ENCODE measurements around the gene NUDC. TPM values are rescaled to one million over a fixed set of nuclear protein-coding genes. Genes with fewer than 3 reads are reported as not detected.
A peak's percentile ranks its signal among the peaks of the same experiment; 100 is the strongest.

Gene NUDC
- total and polyA plus RNA-seq, 2 of the 13 experiments (the other 11 are each of a cell fraction or from before 2014, with no cell fraction given) = 34.7 to 104 TPM

GRCh38 chr1:26921540-26922430 is at the start of gene NUDC (continued):
- TF ChIP-seq, protein P1, sequence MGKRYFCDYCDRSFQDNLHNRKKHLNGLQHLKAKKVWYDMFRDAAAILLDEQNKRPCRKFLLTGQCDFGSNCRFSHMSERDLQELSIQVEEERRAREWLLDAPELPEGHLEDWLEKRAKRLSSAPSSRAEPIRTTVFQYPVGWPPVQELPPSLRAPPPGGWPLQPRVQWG (CRISPR knock-in tag; IDR thresholded peaks at IDR 0.05; ENCODE audit: borderline replicate concordance, low read depth) = no peak
- no peak for TF ChIP-seq THYN1 (CRISPR knock-in tag; IDR thresholded peaks at IDR 0.05; ENCODE audit: borderline replicate concordance, low read depth)
- TF ChIP-seq ZZZ3 (CRISPR knock-in tag; IDR thresholded peaks at IDR 0.05; ENCODE audit: borderline replicate concordance) = peak; percentile 75; the same call in 1 of the 2 replicates
- TF ChIP-seq WIZ (CRISPR knock-in tag; IDR thresholded peaks at IDR 0.05) = no peak; the same call in none of the 2 replicates
- TF ChIP-seq ETV5 (CRISPR knock-in tag; IDR thresholded peaks at IDR 0.05; ENCODE audit: borderline replicate concordance) = peak; percentile 69
- TF ChIP-seq HOMEZ (CRISPR knock-in tag; IDR thresholded peaks at IDR 0.05; ENCODE audit: low read depth) = no peak
- TF ChIP-seq NR2F1 (CRISPR knock-in tag; IDR thresholded peaks at IDR 0.05) = 0 out of 4 replicates have a peak, but pooled peaks of 1 of the 2 experiments have one; percentile 12
- no peak for TF ChIP-seq PHF5A (CRISPR knock-in tag; IDR thresholded peaks at IDR 0.05; ENCODE audit: low read depth, unreplicated experiment)
- TF ChIP-seq ZNF550 (CRISPR knock-in tag; IDR thresholded peaks at IDR 0.05; ENCODE audit: borderline replicate concordance) = no peak
- no peak for TF ChIP-seq BRCA1 (CRISPR knock-in tag; IDR thresholded peaks at IDR 0.05)
- peak; percentile 24 for TF ChIP-seq XRCC5 (optimal IDR thresholded peaks at IDR 0.05; ENCODE audit: low read length)
- peak in 1 of 2 experiments; percentile 60; a peak in 2 of 4 replicates for TF ChIP-seq KLF16 (CRISPR knock-in tag; IDR thresholded peaks at IDR 0.05)
- peak; percentile 83 for TF ChIP-seq TFDP1 (CRISPR knock-in tag; IDR thresholded peaks at IDR 0.05; ENCODE audit: borderline replicate concordance)
- TF ChIP-seq ZNF780A (CRISPR knock-in tag; IDR thresholded peaks at IDR 0.05) = no peak
- TF ChIP-seq THAP11 (CRISPR knock-in tag; IDR thresholded peaks at IDR 0.05) = peak; percentile 82
- no peak for TF ChIP-seq NR2F6 (IDR thresholded peaks at IDR 0.05)
- TF ChIP-seq NR2F6 (CRISPR knock-in tag; IDR thresholded peaks at IDR 0.05) = peak; percentile 62
- peak; percentile 67; the same call in 1 of the 2 replicates for TF ChIP-seq IKZF5 (CRISPR knock-in tag; IDR thresholded peaks at IDR 0.05)
- TF ChIP-seq CENPBD1 (CRISPR knock-in tag; IDR thresholded peaks at IDR 0.05; ENCODE audit: borderline replicate concordance, low read depth) = no peak; the same call in 1 of the 2 replicates
- TF ChIP-seq PHF21A (CRISPR knock-in tag; IDR thresholded peaks at IDR 0.05) = 0 out of 2 replicates have a peak, but pooled peaks have one; percentile 24
- TF ChIP-seq JDP2 (CRISPR knock-in tag; IDR thresholded peaks at IDR 0.05; ENCODE audit: borderline replicate concordance) = no peak
- no peak for TF ChIP-seq ZNF468 (CRISPR knock-in tag; IDR thresholded peaks at IDR 0.05)

Data from HepG2 (cell line).